ENCODE results near the gene ANAPC2. TPM values are rescaled to one million over a fixed set of nuclear protein-coding genes. Genes with fewer than 3 reads are reported as not detected.

ANAPC2 gene
- total and polyA plus RNA-seq, 7 donors, result 12.5 to 49.3 (median 23.2) TPM

DNA sequence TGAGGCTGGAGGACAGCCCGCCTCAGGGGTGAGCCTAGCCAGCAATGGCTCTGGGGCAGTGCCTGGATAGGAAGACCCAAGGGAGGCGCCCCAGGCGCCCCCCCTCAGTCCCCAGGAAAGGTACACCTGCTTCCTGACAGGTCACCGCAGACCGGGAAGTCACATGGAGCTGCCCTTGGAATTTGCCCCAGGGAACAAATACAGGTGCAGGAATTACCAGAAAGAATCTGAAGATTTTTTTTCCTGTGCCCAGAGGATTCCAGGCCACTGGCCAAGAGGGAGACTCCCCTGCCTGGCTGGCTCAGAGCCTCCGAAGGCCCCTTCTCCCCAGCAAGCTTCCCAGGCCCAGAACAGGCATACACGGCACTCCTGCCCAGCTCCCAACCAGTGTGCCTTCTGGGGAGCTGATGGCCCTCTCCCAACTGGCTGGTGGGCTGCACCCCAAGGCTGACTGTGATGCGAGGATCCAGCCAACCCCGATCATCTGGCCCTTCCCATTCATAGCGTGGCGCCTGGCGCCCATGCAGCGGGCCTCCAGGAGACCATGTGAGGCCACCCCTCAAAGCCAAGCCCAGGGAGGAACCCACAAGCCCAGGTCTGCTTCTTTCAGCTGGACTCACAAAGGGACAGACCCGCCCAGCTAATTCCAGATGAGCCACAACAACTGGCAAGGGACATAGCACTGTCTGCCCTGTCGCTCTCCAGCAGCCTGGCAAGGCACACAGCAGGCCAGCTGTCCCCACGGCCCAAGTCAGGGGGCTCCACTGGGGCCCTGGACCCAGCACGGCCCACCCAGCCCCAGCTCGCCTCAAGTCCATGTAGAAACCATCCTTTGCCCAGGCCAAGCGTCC lies 9.9 kb upstream of the ANAPC2 start:
- H3K4me1 ChIP-seq, result peaks cover 0 to 49% (median 48%) of the 10 kb centered on the region in 4 donors
- no peak overlapping the region for H3K27ac ChIP-seq

DNA sequence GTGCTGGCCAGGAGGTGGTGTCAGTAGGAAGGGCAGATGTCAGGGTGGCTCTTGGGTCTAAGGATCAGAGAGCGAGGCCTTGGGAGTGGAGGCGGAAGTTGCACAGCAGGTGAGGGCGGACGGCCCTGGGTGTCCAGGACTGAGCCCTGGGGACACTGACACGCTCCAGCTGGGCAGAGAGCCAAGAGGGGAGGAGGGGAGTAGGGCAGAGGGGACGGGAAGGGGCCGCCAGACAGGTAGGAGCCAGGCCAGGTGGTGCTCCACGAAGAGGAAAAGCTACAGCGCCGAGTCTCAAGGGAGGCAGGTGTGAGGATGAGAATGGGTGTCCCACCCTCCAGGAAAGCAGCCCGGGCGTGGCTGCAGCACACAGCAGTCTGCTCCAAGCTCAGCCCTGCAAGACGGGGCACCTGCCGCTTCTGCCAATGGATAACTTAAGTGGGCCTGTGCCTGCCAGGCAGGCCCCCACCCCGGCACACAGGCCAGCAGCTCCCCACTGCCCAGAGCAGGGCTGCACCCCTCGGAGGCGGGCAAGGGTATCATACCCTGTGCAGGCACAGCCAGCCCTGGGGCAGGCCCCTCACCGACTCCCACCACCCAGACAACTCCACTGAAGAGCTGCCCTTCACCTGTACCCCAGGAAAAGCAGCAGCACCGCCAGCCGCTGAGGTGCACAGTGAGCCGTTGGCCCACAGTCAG lies 7.3 kb upstream of the ANAPC2 start:
- Histone ChIP-seq H3K27ac (no peak overlapping the region), H3K9me3 (no peaks in the 10 kb centered on the region), H3K36me3 (peaks cover 0 to 16% (median 4%) of the 10 kb centered on the region in 4 donors), H3K4me1 (peaks cover 0 to 30% (median 29%) of the 10 kb centered on the region in 4 donors), H3K4me3 (no peak overlapping the region), H3K27me3 (no peaks in the 10 kb centered on the region)
- DNase-seq, result no peak
- 18 to 70% methylated on average over 21 of the region's 21 CpGs for WGBS, 2 donors
- TF ChIP-seq, protein P1, sequence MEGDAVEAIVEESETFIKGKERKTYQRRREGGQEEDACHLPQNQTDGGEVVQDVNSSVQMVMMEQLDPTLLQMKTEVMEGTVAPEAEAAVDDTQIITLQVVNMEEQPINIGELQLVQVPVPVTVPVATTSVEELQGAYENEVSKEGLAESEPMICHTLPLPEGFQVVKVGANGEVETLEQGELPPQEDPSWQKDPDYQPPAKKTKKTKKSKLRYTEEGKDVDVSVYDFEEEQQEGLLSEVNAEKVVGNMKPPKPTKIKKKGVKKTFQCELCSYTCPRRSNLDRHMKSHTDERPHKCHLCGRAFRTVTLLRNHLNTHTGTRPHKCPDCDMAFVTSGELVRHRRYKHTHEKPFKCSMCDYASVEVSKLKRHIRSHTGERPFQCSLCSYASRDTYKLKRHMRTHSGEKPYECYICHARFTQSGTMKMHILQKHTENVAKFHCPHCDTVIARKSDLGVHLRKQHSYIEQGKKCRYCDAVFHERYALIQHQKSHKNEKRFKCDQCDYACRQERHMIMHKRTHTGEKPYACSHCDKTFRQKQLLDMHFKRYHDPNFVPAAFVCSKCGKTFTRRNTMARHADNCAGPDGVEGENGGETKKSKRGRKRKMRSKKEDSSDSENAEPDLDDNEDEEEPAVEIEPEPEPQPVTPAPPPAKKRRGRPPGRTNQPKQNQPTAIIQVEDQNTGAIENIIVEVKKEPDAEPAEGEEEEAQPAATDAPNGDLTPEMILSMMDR (IDR thresholded peaks at IDR 0.05), result no peak
- TF ChIP-seq POLR2AphosphoS5 (IDR thresholded peaks at IDR 0.05) (no peak), POLR2A (IDR thresholded peaks at IDR 0.05) (no peak), EP300 (IDR thresholded peaks at IDR 0.05) (no peak)
- intact Hi-C loops (cut with DNase I), result no loop called here

More for the DNA sequence above, 9.9 kb upstream of the ANAPC2 start:
- DNase-seq, result no peak
- no peaks in the 10 kb centered on the region for H3K27me3 ChIP-seq
- H3K4me3 ChIP-seq, result no peak overlapping the region
- intact Hi-C loops (cut with DNase I), result no loop called here
- WGBS, 2 donors, result 19 to 73% methylated on average over 19 of the region's 19 CpGs
- no peaks in the 10 kb centered on the region for H3K9me3 ChIP-seq
- TF ChIP-seq EP300 (IDR thresholded peaks at IDR 0.05), result no peak
- TF ChIP-seq, protein P1 (IDR thresholded peaks at IDR 0.05), result no peak
- TF ChIP-seq POLR2A (IDR thresholded peaks at IDR 0.05), result no peak
- TF ChIP-seq POLR2AphosphoS5 (IDR thresholded peaks at IDR 0.05), result no peak
- H3K36me3 ChIP-seq, result no peaks in the 10 kb centered on the region

DNA sequence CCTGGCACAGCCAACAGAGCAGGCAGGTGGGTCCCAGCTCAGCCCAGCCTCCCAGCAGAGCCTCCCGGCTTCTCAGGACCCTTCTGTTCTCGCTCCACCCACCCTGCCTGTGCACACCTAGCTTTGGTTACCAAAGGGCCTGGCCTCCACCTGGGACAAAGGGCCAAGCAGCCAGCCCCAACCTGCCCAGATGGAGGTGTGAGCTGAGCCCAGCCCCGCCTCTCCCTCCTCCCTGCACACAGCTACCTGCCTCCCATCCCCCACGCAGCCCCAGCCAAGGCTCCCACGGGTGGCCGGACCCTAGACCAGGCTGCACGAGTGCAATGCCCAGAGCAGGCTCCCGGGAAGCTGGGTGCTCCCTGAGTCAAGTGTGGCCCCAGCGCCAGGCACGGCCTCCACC lies 6.5 kb upstream of the ANAPC2 start:
- H3K27me3 ChIP-seq, result no peaks in the 10 kb centered on the region
- no peak for TF ChIP-seq EP300 (IDR thresholded peaks at IDR 0.05)
- TF ChIP-seq POLR2AphosphoS5 (IDR thresholded peaks at IDR 0.05), result no peak
- TF ChIP-seq POLR2A (IDR thresholded peaks at IDR 0.05), result no peak
- TF ChIP-seq, protein P1 (IDR thresholded peaks at IDR 0.05), result no peak
- no peak overlapping the region for H3K27ac ChIP-seq

DNA sequence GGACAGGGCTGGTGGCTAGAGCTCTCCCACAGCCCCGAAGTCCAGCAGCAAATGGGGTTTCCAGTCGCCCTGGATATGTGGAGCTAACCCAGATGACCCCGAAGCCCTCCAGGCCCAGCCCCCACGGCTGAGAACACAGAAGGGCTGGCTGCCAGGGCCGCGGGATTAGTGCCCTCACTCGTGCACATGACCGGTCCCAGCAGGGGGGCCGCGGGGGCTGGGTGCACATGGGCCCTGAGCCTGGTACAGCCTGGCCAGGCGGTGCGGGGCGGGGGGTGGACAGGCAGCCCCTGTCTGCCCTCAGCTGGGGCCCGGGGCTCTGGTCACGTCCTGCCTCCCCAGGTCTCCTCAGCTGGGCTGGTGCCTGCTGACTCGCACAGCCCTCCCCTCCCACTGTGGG lies 6.0 kb upstream of the ANAPC2 start:
- H3K27ac ChIP-seq, result no peak overlapping the region
- H3K4me1 ChIP-seq, result peaks cover 0 to 38% (median 36%) of the 10 kb centered on the region in 4 donors
- WGBS, 2 donors, result 18 to 67% methylated on average over 16 of the region's 16 CpGs
- no peaks in the 10 kb centered on the region for H3K9me3 ChIP-seq
- no peaks in the 10 kb centered on the region for H3K27me3 ChIP-seq
- TF ChIP-seq, protein P1 (IDR thresholded peaks at IDR 0.05), result no peak
- TF ChIP-seq POLR2A (IDR thresholded peaks at IDR 0.05), result no peak
- TF ChIP-seq POLR2AphosphoS5 (IDR thresholded peaks at IDR 0.05), result no peak
- no peak for TF ChIP-seq EP300 (IDR thresholded peaks at IDR 0.05)
- no peak overlapping the region for H3K4me3 ChIP-seq
- peaks cover 0 to 25% (median 9%) of the 10 kb centered on the region in 4 donors for H3K36me3 ChIP-seq
- no peak for DNase-seq
- intact Hi-C loops (cut with DNase I), result no loop called here

More for the DNA sequence above, 6.5 kb upstream of the ANAPC2 start:
- peaks cover 0 to 38% (median 36%) of the 10 kb centered on the region in 4 donors for H3K4me1 ChIP-seq
- intact Hi-C loops (cut with DNase I), result no loop called here
- no peak for DNase-seq
- peaks cover 0 to 24% (median 8%) of the 10 kb centered on the region in 4 donors for H3K36me3 ChIP-seq
- no peak overlapping the region for H3K4me3 ChIP-seq
- WGBS, 2 donors, result 15 to 66% methylated on average over 10 of the region's 10 CpGs
- H3K9me3 ChIP-seq, result no peaks in the 10 kb centered on the region

Data from sigmoid colon (tissue), 7 donors.